Common myeloid progenitor, CD34-positive (primary cell): ENCODE results near the gene NME4.
"Not testable (repeated sequence)": the region's sequence is repeated elsewhere in the genome, so short reads cannot be mapped to it uniquely, and the experiment has no call there.

Experiments
- CTCF ChIA-PET: fragments of 350-600 bp; sonication (Branson Sonifier 250); formaldehyde crosslinking; loops from one replicate; lab custom pipeline; 2021; ENCODE audit warnings: antibody characterized with exemption; lab: Charles Lee
- POLR2A ChIA-PET: fragments of 350-600 bp; sonication (Branson Sonifier 250); formaldehyde crosslinking; loops from one replicate; lab custom pipeline; 2021; ENCODE audit warnings: antibody characterized with exemption; lab: Charles Lee
- DNase-seq, 3 donors: peaks; one replicate each; pipeline versions ENCODE4 v3.0.0 to v3.0.0-alpha.2; 2013
- H3K27ac ChIP-seq, 2 experiments: 1 replicate in 1 of 2; 2 replicates in 1 of 2; pipeline ENCODE4 v1.7.0; 2013; ENCODE audit warnings: inconsistent platforms in 2 of 2, low read length in 2 of 2, mild to moderate bottlenecking in 2 of 2, low read depth in 1 of 2, moderate library complexity in 1 of 2; ENCODE audit not compliant: severe bottlenecking in 2 of 2, insufficient read depth in 1 of 2, poor library complexity in 1 of 2
- H3K27me3 ChIP-seq, 5 experiments: replicated peaks in 2 of 5; 1 replicate in 3 of 5; 2 replicates in 2 of 5; pipeline versions ENCODE4 v1.6.1 to v1.7.0; 2013; ENCODE audit warnings: low read length in 4 of 5, mild to moderate bottlenecking in 2 of 5, moderate library complexity in 2 of 5, inconsistent platforms in 1 of 5; ENCODE audit not compliant: insufficient read depth in 5 of 5, control insufficient read depth in 4 of 5
- H3K36me3 ChIP-seq, 4 experiments: 1 replicate in 2 of 4; 2 replicates in 2 of 4; pipeline versions ENCODE4 v1.6.1 to v1.7.0; 2013; ENCODE audit warnings: low read length in 3 of 4, control low read depth in 1 of 4, mild to moderate bottlenecking in 1 of 4; ENCODE audit not compliant: control insufficient read depth in 4 of 4, insufficient read depth in 4 of 4
- H3K4me1 ChIP-seq, 4 experiments: 1 replicate in 3 of 4; 2 replicates in 1 of 4; pipeline versions ENCODE4 v1.6.1 to v1.7.1; 2013; ENCODE audit warnings: low read length in 3 of 4, mild to moderate bottlenecking in 3 of 4, control low read depth in 1 of 4, inconsistent platforms in 1 of 4, moderate library complexity in 1 of 4; ENCODE audit not compliant: control insufficient read depth in 4 of 4, insufficient read depth in 4 of 4; ENCODE audit errors: control extremely low read depth in 1 of 4
- H3K4me3 ChIP-seq, 7 experiments: 1 replicate in 4 of 7; 2 replicates in 3 of 7; pipeline versions ENCODE4 v1.5.1 to v1.7.0; 2013; ENCODE audit warnings: mild to moderate bottlenecking in 7 of 7, low read length in 6 of 7, moderate library complexity in 6 of 7, inconsistent platforms in 2 of 7, low read depth in 2 of 7, control low read depth in 1 of 7; ENCODE audit not compliant: insufficient read depth in 4 of 7, control insufficient read depth in 1 of 7; ENCODE audit errors: extremely low read depth in 1 of 7
- H3K9me3 ChIP-seq, 5 experiments: 1 replicate in 4 of 5; 2 replicates in 1 of 5; pipeline versions ENCODE4 v1.6.1 to v1.7.1; 2013; ENCODE audit warnings: low read length in 4 of 5, mild to moderate bottlenecking in 2 of 5, inconsistent platforms in 1 of 5, low read depth in 1 of 5, moderate library complexity in 1 of 5; ENCODE audit not compliant: control insufficient read depth in 4 of 5, insufficient read depth in 2 of 5; ENCODE audit errors: control extremely low read depth in 1 of 5
- WGBS: methylation state at CpG from one replicate; pipeline ENCODE4 v1.1.5; 2013; ENCODE audit not compliant: insufficient coverage; 5-methylcytosine and 5-hydroxymethylcytosine counted together

Gene NME4

GRCh38 chr16:411576-412265, 14.7 kb downstream of the NME4 start:
- H3K9me3 ChIP-seq, result no peaks in the 10 kb centered on the region
- H3K27me3 ChIP-seq, result no peaks in the 10 kb centered on the region
- POLR2A ChIA-PET, result no interaction called here
- no peak for DNase-seq
- CTCF ChIA-PET, result interaction anchor here (1.6 kb wide), 1 partner anchor 12 kb away, joined by 3 read pairs; no protein-coding TSS in a partner anchor
- no peak overlapping the region for H3K27ac ChIP-seq
- H3K4me1 ChIP-seq, result no peaks in the 10 kb centered on the region
- peaks cover 2 to 16% (median 9%) of the 10 kb centered on the region in 4 experiments for H3K36me3 ChIP-seq
- WGBS, result 97% methylated on average over 23 of the region's 26 CpGs
- H3K4me3 ChIP-seq, result no peak overlapping the region

- DNase-seq, result no peak
- WGBS, result 82% methylated on average over 6 of the region's 21 CpGs
- Histone ChIP-seq H3K9me3 (no peaks in the 10 kb centered on the region), H3K36me3 (peaks cover 2 to 16% (median 9%) of the 10 kb centered on the region in 4 experiments), H3K27ac (no peak overlapping the region), H3K4me3 (no peak overlapping the region), H3K4me1 (no peaks in the 10 kb centered on the region), H3K27me3 (no peaks in the 10 kb centered on the region)
- ChIA-PET CTCF (interaction anchor here (1.5 kb wide), 1 partner anchor 9 kb away, joined by 5 read pairs; no protein-coding TSS in a partner anchor), POLR2A (no interaction called here)
Observed at GRCh38 chr16:414395-415169, 17.6 kb downstream of the NME4 start.

- WGBS, result no CpG with 5 or more reads among the region's 3 CpGs
- H3K9me3 ChIP-seq, H3K4me1 ChIP-seq, H3K4me3 ChIP-seq, H3K27ac ChIP-seq, H3K27me3 ChIP-seq, DNase-seq, POLR2A ChIA-PET: not testable (repeated sequence)
- H3K36me3 ChIP-seq, result peaks cover 2 to 13% (median 9%) of the 10 kb centered on the region in 4 experiments
- CTCF ChIA-PET, result interaction anchor here (1.5 kb wide), 1 partner anchor 9 kb away, joined by 5 read pairs; no protein-coding TSS in a partner anchor
Observed at GRCh38 chr16:415170-415498, 18.1 kb downstream of the NME4 start.

- CTCF ChIA-PET, result interaction anchor here (1.1 to 1.6 kb wide), 2 partner anchors 29 to 73 kb away, joined by 3 to 4 read pairs; no protein-coding TSS in a partner anchor
- POLR2A ChIA-PET, H3K36me3 ChIP-seq, DNase-seq, H3K27ac ChIP-seq, H3K9me3 ChIP-seq, H3K4me3 ChIP-seq: not testable (repeated sequence)
- H3K4me1 ChIP-seq, result peaks cover 0 to 22% (median 20%) of the 10 kb centered on the region in 4 experiments
- 100% methylated on average over 5 of the region's 13 CpGs for WGBS
- H3K27me3 ChIP-seq, result peaks cover 0 to 14% (median 8%) of the 10 kb centered on the region in 5 experiments
Observed at GRCh38 chr16:422179-422578, 25.2 kb downstream of the NME4 start.

GRCh38 chr16:424033-424622, 27.1 kb downstream of the NME4 start:
- H3K4me3 ChIP-seq, result peak overlapping the region in 2 of 7 experiments; percentile 76 to 81
- ChIA-PET POLR2A (no interaction called here), CTCF (interaction anchor here (0.6 to 1.4 kb wide), 4 partner anchors 9 to 71 kb away, joined by 3 to 5 read pairs (median 3); no protein-coding TSS in a partner anchor)
- H3K9me3 ChIP-seq, result no peaks in the 10 kb centered on the region
- H3K27ac ChIP-seq, result no peak overlapping the region
- peak in 1 of 3 donors; percentile 15 for DNase-seq
- H3K4me1 ChIP-seq, result peaks cover 0 to 27% (median 23%) of the 10 kb centered on the region in 4 experiments
- WGBS, result 78% methylated on average over 19 of the region's 20 CpGs
- peaks cover 0 to 14% (median 10%) of the 10 kb centered on the region in 5 experiments for H3K27me3 ChIP-seq
- H3K36me3 ChIP-seq, result peaks cover 0 to 4% (median 0%) of the 10 kb centered on the region in 4 experiments

- peaks cover 0 to 14% (median 10%) of the 10 kb centered on the region in 5 experiments for H3K27me3 ChIP-seq
- H3K4me1 ChIP-seq, result peaks cover 0 to 27% (median 23%) of the 10 kb centered on the region in 4 experiments
- DNase-seq, result no peak
- CTCF ChIA-PET, result interaction anchor here (1.0 to 1.6 kb wide), 4 partner anchors 10 to 73 kb away, joined by 3 to 5 read pairs (median 4); no protein-coding TSS in a partner anchor
- WGBS, result 12% methylated on average over 31 of the region's 31 CpGs
- POLR2A ChIA-PET, result interaction anchor here (1.1 kb wide), 1 partner anchor 24 kb away, joined by 4 read pairs; no protein-coding TSS in a partner anchor
- no peaks in the 10 kb centered on the region for H3K9me3 ChIP-seq
- H3K36me3 ChIP-seq, result peaks cover 0 to 4% (median 0%) of the 10 kb centered on the region in 4 experiments
- H3K27ac ChIP-seq, result peak overlapping the region in 1 of 2 experiments; percentile 66
- H3K4me3 ChIP-seq, result peak overlapping the region; percentile 44 to 81 (median 72)
Observed at GRCh38 chr16:424623-425081, 27.7 kb downstream of the NME4 start.
